ENCODE measurements around the gene SMIM45.

The SMIM45 gene

GRCh38 chr22:41951898-41952474, at the start of gene SMIM45:
TSS of gene SMIM45 (plus strand) at chr22:41952150.
- CTCF ChIA-PET = interaction anchor here (0.8 to 3.2 kb wide), 2 partner anchors 11 to 13 kb away, joined by 4 to 11 read pairs; no protein-coding TSS in a partner anchor

DNA sequence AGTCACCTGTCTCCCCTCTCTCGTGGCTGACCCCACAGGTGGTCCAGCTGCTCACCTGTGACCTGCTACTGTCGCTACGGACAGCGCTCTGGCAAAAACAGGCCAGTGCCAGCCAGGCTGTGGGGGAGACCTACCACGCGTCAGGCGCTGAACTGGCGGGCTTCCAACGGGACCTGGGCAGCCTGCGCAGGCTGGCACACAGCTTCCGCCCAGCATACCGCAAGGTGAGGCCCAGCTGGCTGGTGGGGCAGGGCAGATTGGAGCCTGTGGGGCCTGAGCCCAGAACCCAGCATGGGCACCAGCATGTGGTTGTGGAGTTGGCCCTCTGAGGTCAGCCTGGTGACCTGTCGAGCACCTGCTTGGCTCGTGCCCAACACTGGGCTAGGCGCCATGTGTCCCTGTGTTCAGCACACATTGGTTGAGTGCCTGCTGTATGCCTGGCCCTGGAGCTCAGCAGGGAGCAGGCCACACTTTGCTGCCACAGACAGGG, 49.0 kb upstream of the SMIM45 start:
- POLR2A ChIA-PET = interaction anchor here (1.0 to 1.2 kb wide), 3 partner anchors 9 to 12 kb away, joined by 3 to 4 read pairs (median 3); partner anchors contain the start of gene SHISA8
- Histone ChIP-seq H3K27ac (ENCODE audit: extremely low read depth, low read depth, low read length) (no peak overlapping the region), H3K9me3 (ENCODE audit: control insufficient read depth, insufficient read depth, low read depth, low read length) (no peaks in the 10 kb centered on the region), H3K4me1 (ENCODE audit: control insufficient read depth, insufficient read depth, low read length) (no peaks in the 10 kb centered on the region), H3K36me3 (ENCODE audit: control insufficient read depth in 2 of 2, insufficient read depth in 1 of 2, low read length in 2 of 2) (peaks cover 10 to 81% of the 10 kb centered on the region in 2 experiments; a peak in 2 of 3 replicates), H3K4me3 (ENCODE audit: low read depth, low read length) (no peak overlapping the region)
- CTCF ChIA-PET = interaction anchor here (0.6 to 2.9 kb wide), 2 partner anchors 21 to 206 kb away, joined by 3 to 13 read pairs; no protein-coding TSS in a partner anchor
- no peak for TF ChIP-seq GLI4 (tag by site-specific recombination; IDR thresholded peaks at IDR 0.05)
- peak; percentile 98 for TF ChIP-seq ZIC2 (tag by site-specific recombination; IDR thresholded peaks at IDR 0.05)
- no peak for TF ChIP-seq ZSCAN18 (tag by site-specific recombination; IDR thresholded peaks at IDR 0.05)
- peak; percentile 87 for TF ChIP-seq SCRT2 (tag by site-specific recombination; IDR thresholded peaks at IDR 0.05)
- no peak for TF ChIP-seq YY2 (tag by site-specific recombination; IDR thresholded peaks at IDR 0.05)
- no peak for TF ChIP-seq PRDM4 (tag by site-specific recombination; IDR thresholded peaks at IDR 0.05)
- no peak for TF ChIP-seq ZNF548 (tag by site-specific recombination; IDR thresholded peaks at IDR 0.05)
- TF ChIP-seq ZNF768 (tag by site-specific recombination; IDR thresholded peaks at IDR 0.05) = no peak
- TF ChIP-seq, protein P1, sequence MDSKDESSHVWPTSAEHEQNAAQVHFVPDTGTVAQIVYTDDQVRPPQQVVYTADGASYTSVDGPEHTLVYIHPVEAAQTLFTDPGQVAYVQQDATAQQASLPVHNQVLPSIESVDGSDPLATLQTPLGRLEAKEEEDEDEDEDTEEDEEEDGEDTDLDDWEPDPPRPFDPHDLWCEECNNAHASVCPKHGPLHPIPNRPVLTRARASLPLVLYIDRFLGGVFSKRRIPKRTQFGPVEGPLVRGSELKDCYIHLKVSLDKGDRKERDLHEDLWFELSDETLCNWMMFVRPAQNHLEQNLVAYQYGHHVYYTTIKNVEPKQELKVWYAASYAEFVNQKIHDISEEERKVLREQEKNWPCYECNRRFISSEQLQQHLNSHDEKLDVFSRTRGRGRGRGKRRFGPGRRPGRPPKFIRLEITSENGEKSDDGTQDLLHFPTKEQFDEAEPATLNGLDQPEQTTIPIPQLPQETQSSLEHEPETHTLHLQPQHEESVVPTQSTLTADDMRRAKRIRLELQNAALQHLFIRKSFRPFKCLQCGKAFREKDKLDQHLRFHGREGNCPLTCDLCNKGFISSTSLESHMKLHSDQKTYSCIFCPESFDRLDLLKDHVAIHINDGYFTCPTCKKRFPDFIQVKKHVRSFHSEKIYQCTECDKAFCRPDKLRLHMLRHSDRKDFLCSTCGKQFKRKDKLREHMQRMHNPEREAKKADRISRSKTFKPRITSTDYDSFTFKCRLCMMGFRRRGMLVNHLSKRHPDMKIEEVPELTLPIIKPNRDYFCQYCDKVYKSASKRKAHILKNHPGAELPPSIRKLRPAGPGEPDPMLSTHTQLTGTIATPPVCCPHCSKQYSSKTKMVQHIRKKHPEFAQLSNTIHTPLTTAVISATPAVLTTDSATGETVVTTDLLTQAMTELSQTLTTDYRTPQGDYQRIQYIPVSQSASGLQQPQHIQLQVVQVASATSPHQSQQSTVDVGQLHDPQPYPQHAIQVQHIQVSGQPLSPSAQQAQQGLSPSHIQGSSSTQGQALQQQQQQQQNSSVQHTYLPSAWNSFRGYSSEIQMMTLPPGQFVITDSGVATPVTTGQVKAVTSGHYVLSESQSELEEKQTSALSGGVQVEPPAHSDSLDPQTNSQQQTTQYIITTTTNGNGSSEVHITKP (tag by site-specific recombination; IDR thresholded peaks at IDR 0.05) = no peak
- no peak for TF ChIP-seq ZNF184 (tag by site-specific recombination; IDR thresholded peaks at IDR 0.05)
- no peak for TF ChIP-seq ZNF830 (tag by site-specific recombination; IDR thresholded peaks at IDR 0.05; ENCODE audit: low read depth)
- peak; percentile 39; the same call in 1 of the 2 replicates for TF ChIP-seq ZBTB8A (tag by site-specific recombination; IDR thresholded peaks at IDR 0.05)
- TF ChIP-seq, protein P2, sequence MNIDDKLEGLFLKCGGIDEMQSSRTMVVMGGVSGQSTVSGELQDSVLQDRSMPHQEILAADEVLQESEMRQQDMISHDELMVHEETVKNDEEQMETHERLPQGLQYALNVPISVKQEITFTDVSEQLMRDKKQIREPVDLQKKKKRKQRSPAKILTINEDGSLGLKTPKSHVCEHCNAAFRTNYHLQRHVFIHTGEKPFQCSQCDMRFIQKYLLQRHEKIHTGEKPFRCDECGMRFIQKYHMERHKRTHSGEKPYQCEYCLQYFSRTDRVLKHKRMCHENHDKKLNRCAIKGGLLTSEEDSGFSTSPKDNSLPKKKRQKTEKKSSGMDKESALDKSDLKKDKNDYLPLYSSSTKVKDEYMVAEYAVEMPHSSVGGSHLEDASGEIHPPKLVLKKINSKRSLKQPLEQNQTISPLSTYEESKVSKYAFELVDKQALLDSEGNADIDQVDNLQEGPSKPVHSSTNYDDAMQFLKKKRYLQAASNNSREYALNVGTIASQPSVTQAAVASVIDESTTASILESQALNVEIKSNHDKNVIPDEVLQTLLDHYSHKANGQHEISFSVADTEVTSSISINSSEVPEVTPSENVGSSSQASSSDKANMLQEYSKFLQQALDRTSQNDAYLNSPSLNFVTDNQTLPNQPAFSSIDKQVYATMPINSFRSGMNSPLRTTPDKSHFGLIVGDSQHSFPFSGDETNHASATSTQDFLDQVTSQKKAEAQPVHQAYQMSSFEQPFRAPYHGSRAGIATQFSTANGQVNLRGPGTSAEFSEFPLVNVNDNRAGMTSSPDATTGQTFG (tag by site-specific recombination; IDR thresholded peaks at IDR 0.05; ENCODE audit: borderline replicate concordance) = no peak
- no peak for TF ChIP-seq ZNF843 (tag by site-specific recombination; IDR thresholded peaks at IDR 0.05)
- TF ChIP-seq, protein P3, sequence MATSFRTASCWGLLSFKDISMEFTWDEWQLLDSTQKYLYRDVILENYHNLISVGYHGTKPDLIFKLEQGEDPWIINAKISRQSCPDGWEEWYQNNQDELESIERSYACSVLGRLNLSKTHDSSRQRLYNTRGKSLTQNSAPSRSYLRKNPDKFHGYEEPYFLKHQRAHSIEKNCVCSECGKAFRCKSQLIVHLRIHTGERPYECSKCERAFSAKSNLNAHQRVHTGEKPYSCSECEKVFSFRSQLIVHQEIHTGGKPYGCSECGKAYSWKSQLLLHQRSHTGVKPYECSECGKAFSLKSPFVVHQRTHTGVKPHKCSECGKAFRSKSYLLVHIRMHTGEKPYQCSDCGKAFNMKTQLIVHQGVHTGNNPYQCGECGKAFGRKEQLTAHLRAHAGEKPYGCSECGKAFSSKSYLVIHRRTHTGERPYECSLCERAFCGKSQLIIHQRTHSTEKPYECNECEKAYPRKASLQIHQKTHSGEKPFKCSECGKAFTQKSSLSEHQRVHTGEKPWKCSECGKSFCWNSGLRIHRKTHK (tag by site-specific recombination; IDR thresholded peaks at IDR 0.05) = no peak

More at GRCh38 chr22:41951898-41952474, at the start of gene SMIM45:
- 0 out of 2 replicates have a peak, but pooled peaks have one; percentile 25 for TF ChIP-seq ZBTB17 (tag by site-specific recombination; IDR thresholded peaks at IDR 0.05)
- TF ChIP-seq ZNF621 (tag by site-specific recombination; IDR thresholded peaks at IDR 0.05) = no peak
- peak; percentile 58; the same call in 1 of the 2 replicates for TF ChIP-seq HIC1 (tag by site-specific recombination; IDR thresholded peaks at IDR 0.05)
- POLR2A ChIA-PET = no interaction called here
- no peaks in the 10 kb centered on the region; a peak in 1 of 3 replicates for H3K36me3 ChIP-seq (ENCODE audit: control insufficient read depth in 2 of 2, insufficient read depth in 1 of 2, low read length in 2 of 2)
- H3K4me1 ChIP-seq (ENCODE audit: control insufficient read depth, insufficient read depth, low read length) = no peaks in the 10 kb centered on the region
- H3K27ac ChIP-seq (ENCODE audit: extremely low read depth, low read depth, low read length) = no peak within 1 kb of the TSS
- no peak within 1 kb of the TSS for H3K4me3 ChIP-seq (ENCODE audit: low read depth, low read length)
- H3K9me3 ChIP-seq (ENCODE audit: control insufficient read depth, insufficient read depth, low read depth, low read length) = no peaks in the 10 kb centered on the region
